ENCODE results near the gene G6PC1. TPM values are rescaled to one million over a fixed set of nuclear protein-coding genes. Genes with fewer than 3 reads are reported as not detected.

The G6PC1 gene
- total and polyA plus RNA-seq, 2 experiments from 2014 or later = not detected

DNA sequence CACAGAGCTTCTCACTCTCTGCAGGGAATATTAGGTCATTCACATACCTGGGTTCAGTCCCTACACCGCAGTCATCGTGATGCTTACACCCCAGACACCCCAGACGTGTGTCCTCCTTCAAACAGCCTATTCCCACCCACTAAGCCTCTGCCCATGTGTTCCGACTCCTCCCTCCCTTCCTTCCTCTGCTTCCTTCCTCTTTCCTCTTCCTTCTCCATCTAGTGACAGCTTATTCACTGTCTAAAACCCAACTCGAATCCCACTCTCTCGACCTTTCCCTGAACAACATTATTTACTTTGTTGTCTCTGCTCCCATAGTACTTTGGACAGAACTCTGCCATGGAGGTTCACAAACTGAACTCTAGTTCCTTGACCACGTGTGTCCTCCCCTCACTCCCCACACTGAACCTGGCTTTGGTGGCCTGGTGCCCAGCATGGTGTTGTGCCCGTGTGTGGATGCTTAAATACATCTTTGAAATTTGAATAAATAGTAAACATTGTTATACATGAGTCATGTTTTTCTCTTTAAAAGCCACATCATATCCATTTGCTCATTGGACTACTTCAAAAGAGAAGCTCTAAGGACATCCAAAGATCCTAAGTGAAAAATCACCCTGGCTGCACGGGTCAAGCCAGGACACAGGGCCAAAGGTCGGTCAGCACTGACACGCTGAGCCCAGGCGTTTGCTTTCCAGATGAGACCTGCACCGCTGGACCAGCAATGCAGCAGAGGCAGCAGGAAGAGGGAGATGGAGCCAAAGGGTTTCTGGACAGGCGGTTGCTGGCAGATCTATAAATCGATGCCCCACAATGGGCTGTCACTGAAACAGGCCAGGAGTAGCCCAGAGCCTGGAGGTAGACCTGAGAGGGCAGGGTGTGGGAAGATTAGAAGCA, 14.1 kb upstream of the G6PC1 start:
- no peaks in the 10 kb centered on the region for H4K20me1 ChIP-seq (ENCODE audit: insufficient read depth)
- H3F3A ChIP-seq (ENCODE audit: insufficient read depth) = no peaks in the 10 kb centered on the region
- 54 to 59% methylated on average over 15 of the region's 15 CpGs for WGBS, 2 experiments (ENCODE audit: low coverage in 1 of 2, low lambda C conversion rate in 2 of 2, missing lambda C conversion rate in 2 of 2)
- H3K4me2 ChIP-seq (ENCODE audit: unreplicated experiment) = no peak overlapping the region
- no peaks in the 10 kb centered on the region for H3K27me3 ChIP-seq (replicated peaks; ENCODE audit: insufficient read depth)
- no peaks in the 10 kb centered on the region for H3K79me2 ChIP-seq (ENCODE audit: insufficient read depth)
- H3K4me3 ChIP-seq = no peak overlapping the region
- H3K9me3 ChIP-seq (ENCODE audit: low read depth) = no peaks in the 10 kb centered on the region
- DNase-seq = no peak
- peaks cover 4% of the 10 kb centered on the region; the same call in 1 of the 2 replicates for H3K4me1 ChIP-seq (ENCODE audit: insufficient read depth)
- in situ Hi-C loops (cut with MboI) = no loop called here
- no peaks in the 10 kb centered on the region for H3K9me2 ChIP-seq (ENCODE audit: insufficient read depth)
- H3K36me3 ChIP-seq (ENCODE audit: low read depth) = no peaks in the 10 kb centered on the region
- no peak overlapping the region for H3K9ac ChIP-seq
- H3K27ac ChIP-seq = no peak overlapping the region
- H2AFZ ChIP-seq = no peak overlapping the region
- no peak for TF ChIP-seq EZH2 (IDR thresholded peaks at IDR 0.05; ENCODE audit: insufficient read depth, poor library complexity, severe bottlenecking)
- no peak for TF ChIP-seq EZH2phosphoT487 (IDR thresholded peaks at IDR 0.05; ENCODE audit: insufficient read depth, low read depth)

DNA sequence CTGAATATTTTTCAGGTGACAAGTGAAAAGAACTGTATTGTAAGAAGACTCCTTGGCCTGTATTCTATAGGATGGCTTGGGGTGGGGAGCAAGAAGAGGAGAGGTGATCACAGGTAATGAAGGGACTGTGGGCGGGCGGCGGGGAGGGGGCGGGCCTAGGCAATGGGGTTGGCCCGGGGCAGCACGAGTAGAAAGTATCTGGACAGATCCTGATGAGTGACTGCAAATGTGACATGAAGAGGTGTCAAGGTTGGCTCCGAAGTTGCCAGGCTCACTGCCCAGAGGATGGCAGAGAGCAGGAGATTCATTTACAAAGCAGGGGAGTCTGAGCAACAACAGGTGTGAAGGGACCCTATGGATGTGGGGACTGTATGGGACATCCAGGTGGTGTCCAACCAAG, 10.8 kb upstream of the G6PC1 start:
- Histone ChIP-seq H3K4me2 (ENCODE audit: unreplicated experiment) (no peak overlapping the region), H3K4me1 (ENCODE audit: insufficient read depth) (peaks cover 12% of the 10 kb centered on the region), H4K20me1 (ENCODE audit: insufficient read depth) (no peaks in the 10 kb centered on the region), H3K27ac (no peak overlapping the region), H3K9ac (no peak overlapping the region), H3K4me3 (no peak overlapping the region), H3K79me2 (ENCODE audit: insufficient read depth) (no peaks in the 10 kb centered on the region), H3K9me2 (ENCODE audit: insufficient read depth) (no peaks in the 10 kb centered on the region), H2AFZ (no peak overlapping the region), H3K36me3 (ENCODE audit: low read depth) (no peaks in the 10 kb centered on the region), H3F3A (ENCODE audit: insufficient read depth) (peaks cover 8% of the 10 kb centered on the region; the same call in 1 of the 2 replicates), H3K27me3 (replicated peaks; ENCODE audit: insufficient read depth) (no peaks in the 10 kb centered on the region), H3K9me3 (ENCODE audit: low read depth) (no peaks in the 10 kb centered on the region)
- DNase-seq = no peak
- 67 to 74% methylated on average over 7 of the region's 7 CpGs for WGBS, 2 experiments (ENCODE audit: low coverage in 1 of 2, low lambda C conversion rate in 2 of 2, missing lambda C conversion rate in 2 of 2)
- TF ChIP-seq EZH2phosphoT487 (IDR thresholded peaks at IDR 0.05; ENCODE audit: insufficient read depth, low read depth) (no peak), EZH2 (IDR thresholded peaks at IDR 0.05; ENCODE audit: insufficient read depth, poor library complexity, severe bottlenecking) (no peak)
- in situ Hi-C loops (cut with MboI) = no loop called here

DNA sequence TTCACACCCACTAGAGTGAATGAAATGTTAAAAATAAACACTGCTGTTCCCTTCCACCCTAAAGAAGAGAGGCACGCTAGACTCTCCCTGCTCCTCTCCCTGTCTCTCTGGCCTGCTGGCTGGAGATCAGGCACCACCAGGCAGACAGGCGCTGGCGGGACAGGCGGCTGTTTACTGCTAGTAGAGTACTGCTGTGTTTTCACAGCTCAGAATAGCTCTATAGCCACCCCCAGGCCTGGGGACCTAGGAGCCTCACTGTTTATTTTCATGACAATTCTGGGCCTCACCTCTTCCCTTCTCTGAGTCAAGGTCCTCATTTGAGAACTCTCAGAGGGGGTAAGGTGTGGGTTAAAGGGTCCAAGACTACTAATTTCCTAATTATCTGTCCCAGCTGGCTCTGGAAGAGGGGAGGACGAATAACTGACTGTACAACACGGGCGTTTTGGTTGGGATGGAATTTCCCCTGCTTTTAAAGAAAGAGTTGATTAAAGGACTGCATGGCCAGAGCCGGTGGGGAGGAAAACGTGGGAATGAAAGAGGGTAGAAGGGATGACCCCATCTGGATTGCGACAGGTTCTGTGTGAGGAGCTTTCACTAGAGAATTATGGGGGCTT, 9.0 kb upstream of the G6PC1 start:
- no peaks in the 10 kb centered on the region for H3K9me3 ChIP-seq (ENCODE audit: low read depth)
- no peaks in the 10 kb centered on the region for H3K79me2 ChIP-seq (ENCODE audit: insufficient read depth)
- H4K20me1 ChIP-seq (ENCODE audit: insufficient read depth) = no peaks in the 10 kb centered on the region
- DNase-seq = peak; percentile 65
- H3K36me3 ChIP-seq (ENCODE audit: low read depth) = no peaks in the 10 kb centered on the region
- peak overlapping the region; percentile 63 for H2AFZ ChIP-seq
- H3K27ac ChIP-seq = peak overlapping the region; percentile 42
- in situ Hi-C loops (cut with MboI) = no loop called here
- H3K9ac ChIP-seq = peak overlapping the region; percentile 41; the same call in 1 of the 2 replicates
- peak overlapping the region; percentile 8 for H3K4me2 ChIP-seq (ENCODE audit: unreplicated experiment)
- no peak overlapping the region for H3K4me3 ChIP-seq
- WGBS, 2 experiments (ENCODE audit: low coverage in 1 of 2, low lambda C conversion rate in 2 of 2, missing lambda C conversion rate in 2 of 2) = 21 to 22% methylated on average over 10 of the region's 10 CpGs
- H3K27me3 ChIP-seq (replicated peaks; ENCODE audit: insufficient read depth) = no peaks in the 10 kb centered on the region
- no peaks in the 10 kb centered on the region for H3K9me2 ChIP-seq (ENCODE audit: insufficient read depth)
- H3F3A ChIP-seq (ENCODE audit: insufficient read depth) = peaks cover 15% of the 10 kb centered on the region; the same call in 1 of the 2 replicates
- TF ChIP-seq EZH2phosphoT487 (IDR thresholded peaks at IDR 0.05; ENCODE audit: insufficient read depth, low read depth) = no peak
- no peak for TF ChIP-seq EZH2 (IDR thresholded peaks at IDR 0.05; ENCODE audit: insufficient read depth, poor library complexity, severe bottlenecking)
- peaks cover 18% of the 10 kb centered on the region for H3K4me1 ChIP-seq (ENCODE audit: insufficient read depth)

DNA sequence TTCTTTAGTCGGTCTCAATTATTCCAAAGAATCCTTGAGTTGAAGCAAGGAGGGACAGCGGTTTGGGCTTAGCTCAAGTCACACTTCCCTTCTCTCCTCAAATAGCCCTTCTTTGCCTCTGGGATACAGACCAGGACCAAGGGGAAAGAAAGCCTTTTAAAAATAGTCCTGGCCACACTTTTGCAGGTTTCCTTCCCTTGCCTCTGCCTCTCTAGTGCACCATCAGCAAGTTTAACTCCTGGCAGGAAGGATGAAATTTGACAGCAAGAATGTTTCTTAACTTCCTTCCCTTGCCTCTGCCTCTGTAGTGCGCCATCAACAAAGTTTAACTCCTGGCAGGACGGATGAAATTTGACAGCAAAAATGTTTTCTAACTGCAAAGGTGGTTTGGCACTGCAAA, 7.2 kb upstream of the G6PC1 start:
- H4K20me1 ChIP-seq (ENCODE audit: insufficient read depth) = no peaks in the 10 kb centered on the region
- peaks cover 15% of the 10 kb centered on the region; the same call in 1 of the 2 replicates for H3F3A ChIP-seq (ENCODE audit: insufficient read depth)
- H3K9me3 ChIP-seq (ENCODE audit: low read depth) = no peaks in the 10 kb centered on the region
- WGBS, 2 experiments (ENCODE audit: low coverage in 1 of 2, low lambda C conversion rate in 2 of 2, missing lambda C conversion rate in 2 of 2) = 29 to 39% methylated on average over 4 of the region's 4 CpGs
- no peaks in the 10 kb centered on the region for H3K36me3 ChIP-seq (ENCODE audit: low read depth)
- H2AFZ ChIP-seq = no peak overlapping the region
- no peaks in the 10 kb centered on the region for H3K9me2 ChIP-seq (ENCODE audit: insufficient read depth)
- in situ Hi-C loops (cut with MboI) = no loop called here
- H3K79me2 ChIP-seq (ENCODE audit: insufficient read depth) = no peaks in the 10 kb centered on the region
- no peak overlapping the region for H3K27ac ChIP-seq
- no peak overlapping the region for H3K4me2 ChIP-seq (ENCODE audit: unreplicated experiment)
- no peak overlapping the region for H3K9ac ChIP-seq
- DNase-seq = no peak
- H3K4me3 ChIP-seq = no peak overlapping the region
- no peak for TF ChIP-seq EZH2phosphoT487 (IDR thresholded peaks at IDR 0.05; ENCODE audit: insufficient read depth, low read depth)
- TF ChIP-seq EZH2 (IDR thresholded peaks at IDR 0.05; ENCODE audit: insufficient read depth, poor library complexity, severe bottlenecking) = no peak
- no peaks in the 10 kb centered on the region for H3K27me3 ChIP-seq (replicated peaks; ENCODE audit: insufficient read depth)
- peaks cover 18% of the 10 kb centered on the region for H3K4me1 ChIP-seq (ENCODE audit: insufficient read depth)

Measured in GM23248 (cell line).